Upper lobe of right lung (tissue), 1 donor: ENCODE data around the gene COMMD1. TPM values are rescaled to one million over a fixed set of nuclear protein-coding genes. Genes with fewer than 3 reads are reported as not detected.

ENCODE experiments used
- ATAC-seq: fragments of 200-7000 bp; cut with Tn5 transposase; one replicate; pipeline ENCODE4 v1.9.1; 2020; ENCODE audit warnings: mild to moderate bottlenecking, moderate library complexity
- DNase-seq: peaks from one replicate; pipeline ENCODE4 v3.0.0-alpha.2; 2020
- H3K27ac ChIP-seq: fragments of 200-600 bp; one replicate; pipeline ENCODE4 v1.8.0; 2022
- H3K27me3 ChIP-seq: fragments of 200-600 bp; one replicate; pipeline ENCODE4 v1.8.0; 2022; ENCODE audit warnings: mild to moderate bottlenecking
- H3K36me3 ChIP-seq: fragments of 200-600 bp; one replicate; pipeline ENCODE4 v1.8.0; 2022
- H3K4me1 ChIP-seq: fragments of 200-600 bp; one replicate; pipeline ENCODE4 v1.8.0; 2022
- H3K4me3 ChIP-seq: fragments of 200-600 bp; one replicate; pipeline ENCODE4 v1.8.0; 2022; ENCODE audit warnings: mild to moderate bottlenecking
- H3K9me3 ChIP-seq: fragments of 200-600 bp; one replicate; pipeline ENCODE4 v1.8.0; 2022
- intact Hi-C: fragments of 100-400 bp; cut with DNase I; formaldehyde crosslinking; loops from one replicate; pipeline ENCODE4 v1.11.0; 2022
- total RNA-seq: library from RNA; stranded (reverse); fragmentation: NEBNext Ultra II Directional; extraction: Animal tissue kit (Norgen Biotek cat#: 25700); gene quantifications from one replicate; pipeline ENCODE4 v1.2.1, GENCODE V29; 2021
- TF ChIP-seq, protein P1 (sequence below): fragments of 200-600 bp; IDR thresholded peaks from one replicate; pipeline ENCODE4 v1.8.0; 2022; ENCODE audit warnings: antibody characterized with exemption
- donor health status: DM: no; HTN: yes; CAD: no; lungs with severe emphysema.

COMMD1 gene
- total RNA-seq, 1 donor from 2014 or later = 30.3 TPM

GRCh38 chr2:62178741-62179271 is 273.3 kb downstream of the COMMD1 start:
- H3K36me3 ChIP-seq = no peaks in the 10 kb centered on the region
- TF ChIP-seq, protein P1, sequence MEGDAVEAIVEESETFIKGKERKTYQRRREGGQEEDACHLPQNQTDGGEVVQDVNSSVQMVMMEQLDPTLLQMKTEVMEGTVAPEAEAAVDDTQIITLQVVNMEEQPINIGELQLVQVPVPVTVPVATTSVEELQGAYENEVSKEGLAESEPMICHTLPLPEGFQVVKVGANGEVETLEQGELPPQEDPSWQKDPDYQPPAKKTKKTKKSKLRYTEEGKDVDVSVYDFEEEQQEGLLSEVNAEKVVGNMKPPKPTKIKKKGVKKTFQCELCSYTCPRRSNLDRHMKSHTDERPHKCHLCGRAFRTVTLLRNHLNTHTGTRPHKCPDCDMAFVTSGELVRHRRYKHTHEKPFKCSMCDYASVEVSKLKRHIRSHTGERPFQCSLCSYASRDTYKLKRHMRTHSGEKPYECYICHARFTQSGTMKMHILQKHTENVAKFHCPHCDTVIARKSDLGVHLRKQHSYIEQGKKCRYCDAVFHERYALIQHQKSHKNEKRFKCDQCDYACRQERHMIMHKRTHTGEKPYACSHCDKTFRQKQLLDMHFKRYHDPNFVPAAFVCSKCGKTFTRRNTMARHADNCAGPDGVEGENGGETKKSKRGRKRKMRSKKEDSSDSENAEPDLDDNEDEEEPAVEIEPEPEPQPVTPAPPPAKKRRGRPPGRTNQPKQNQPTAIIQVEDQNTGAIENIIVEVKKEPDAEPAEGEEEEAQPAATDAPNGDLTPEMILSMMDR = no peak
- no peak overlapping the region for H3K4me3 ChIP-seq
- no peaks in the 10 kb centered on the region for H3K27me3 ChIP-seq
- no peaks in the 10 kb centered on the region for H3K9me3 ChIP-seq
- no peak for DNase-seq
- peak overlapping the region; percentile 49 for H3K27ac ChIP-seq
- intact Hi-C loops = no loop called here
- ATAC-seq = peak; percentile 85
- H3K4me1 ChIP-seq = peaks cover 13% of the 10 kb centered on the region

DNA sequence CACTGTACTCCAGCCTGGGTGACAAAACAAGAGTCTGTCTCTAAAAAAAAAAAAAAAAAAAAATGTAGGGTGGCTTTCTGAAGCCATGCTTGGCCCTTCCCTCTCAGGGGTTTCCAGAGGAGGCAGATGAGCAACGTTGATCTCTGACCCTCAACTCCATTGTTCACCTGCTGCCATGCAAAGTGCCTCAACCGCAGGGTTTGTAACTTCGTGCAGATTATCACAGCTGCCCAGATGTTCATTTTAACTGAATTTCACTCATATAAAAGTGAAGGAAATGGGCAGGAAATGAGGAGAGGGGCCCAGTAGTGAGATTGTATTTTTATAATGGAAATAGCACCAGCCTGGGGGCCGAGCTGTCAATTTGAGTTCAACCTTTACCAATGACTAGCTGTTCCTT is 275.5 kb downstream of the COMMD1 start:
- TF ChIP-seq, protein P1 = no peak
- intact Hi-C loops = no loop called here
- Histone ChIP-seq H3K27ac (no peak overlapping the region), H3K4me3 (no peak overlapping the region), H3K36me3 (no peaks in the 10 kb centered on the region), H3K27me3 (no peaks in the 10 kb centered on the region), H3K9me3 (no peaks in the 10 kb centered on the region), H3K4me1 (peaks cover 17% of the 10 kb centered on the region)
- no peak for DNase-seq
- ATAC-seq = no peak

DNA sequence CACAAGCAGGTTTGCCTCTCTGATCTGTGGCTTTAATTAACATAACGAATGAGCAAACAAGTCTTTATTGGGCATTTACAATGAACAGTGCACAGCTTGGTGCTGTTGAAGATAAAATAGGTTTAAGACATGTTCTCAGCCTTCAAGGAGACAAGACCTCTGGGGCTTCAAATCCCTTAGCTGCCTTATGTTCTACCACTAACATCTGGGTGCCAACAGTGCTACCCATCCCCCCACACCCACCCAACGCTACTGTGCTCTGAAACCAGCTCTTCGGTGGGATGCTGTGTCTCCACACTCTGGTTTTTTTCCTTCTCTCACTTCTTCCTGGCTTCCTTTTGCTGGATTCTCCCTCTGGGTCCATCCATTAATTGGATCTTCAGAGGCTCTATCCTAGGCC is 276.4 kb downstream of the COMMD1 start:
- intact Hi-C loops = no loop called here
- DNase-seq (no peak), ATAC-seq (no peak)
- Histone ChIP-seq H3K27ac (no peak overlapping the region), H3K9me3 (no peaks in the 10 kb centered on the region), H3K36me3 (no peaks in the 10 kb centered on the region), H3K4me3 (no peak overlapping the region), H3K27me3 (no peaks in the 10 kb centered on the region), H3K4me1 (peaks cover 17% of the 10 kb centered on the region)
- TF ChIP-seq, protein P1 = no peak

DNA sequence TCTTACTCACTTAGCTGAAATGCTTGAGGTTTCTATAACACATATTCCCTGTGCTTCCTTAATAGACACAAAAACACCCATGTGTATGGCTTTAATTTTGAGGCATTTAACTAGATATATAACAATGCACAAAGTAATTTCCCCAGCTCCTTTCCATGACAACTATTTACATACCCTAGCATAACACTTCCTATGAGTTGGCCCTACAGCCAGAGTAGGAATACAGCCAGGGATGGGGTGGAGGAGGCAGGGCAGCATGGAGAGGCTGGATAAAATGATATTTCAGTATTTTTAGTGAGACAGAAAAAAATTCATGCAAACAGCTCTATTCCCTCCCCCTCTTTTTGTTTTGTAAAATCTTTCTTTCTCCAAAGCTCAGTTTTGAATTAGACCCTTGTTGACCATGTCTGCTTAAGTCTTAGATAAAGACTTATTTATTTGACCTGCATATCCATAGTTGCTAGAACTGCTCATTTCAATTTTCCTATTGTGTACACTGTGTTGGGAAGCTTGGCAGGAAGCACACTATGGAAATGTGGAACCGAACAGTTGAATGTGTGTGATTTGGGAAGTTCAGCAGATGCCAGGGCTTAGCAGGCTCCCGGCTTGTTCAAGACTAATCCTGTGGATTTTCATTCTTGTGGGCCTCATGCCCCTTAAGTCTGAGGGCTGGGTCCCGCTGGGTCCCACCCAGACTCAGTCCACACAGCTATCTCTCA is 279.2 kb downstream of the COMMD1 start:
- DNase-seq (no peak), ATAC-seq (no peak)
- Histone ChIP-seq H3K9me3 (no peaks in the 10 kb centered on the region), H3K4me3 (no peak overlapping the region), H3K27me3 (no peaks in the 10 kb centered on the region), H3K36me3 (no peaks in the 10 kb centered on the region), H3K4me1 (peaks cover 6% of the 10 kb centered on the region), H3K27ac (no peak overlapping the region)
- intact Hi-C loops = no loop called here
- TF ChIP-seq, protein P1 = no peak

Other genes starting within 250 kb of the COMMD1 start
- gene FAM161A, start 51.6 kb upstream of the COMMD1 start, total RNA-seq = 1.5 TPM
- 88.2 TPM for gene CCT4, start 17.0 kb upstream of the COMMD1 start, total RNA-seq